Measurements from ENCODE around the gene MRPL23. TPM values are rescaled to one million over a fixed set of nuclear protein-coding genes. Genes with fewer than 3 reads are reported as not detected.

The MRPL23 gene
- total and polyA plus RNA-seq, 4 donors, result 15.8 to 77.3 (median 60.4) TPM

DNA sequence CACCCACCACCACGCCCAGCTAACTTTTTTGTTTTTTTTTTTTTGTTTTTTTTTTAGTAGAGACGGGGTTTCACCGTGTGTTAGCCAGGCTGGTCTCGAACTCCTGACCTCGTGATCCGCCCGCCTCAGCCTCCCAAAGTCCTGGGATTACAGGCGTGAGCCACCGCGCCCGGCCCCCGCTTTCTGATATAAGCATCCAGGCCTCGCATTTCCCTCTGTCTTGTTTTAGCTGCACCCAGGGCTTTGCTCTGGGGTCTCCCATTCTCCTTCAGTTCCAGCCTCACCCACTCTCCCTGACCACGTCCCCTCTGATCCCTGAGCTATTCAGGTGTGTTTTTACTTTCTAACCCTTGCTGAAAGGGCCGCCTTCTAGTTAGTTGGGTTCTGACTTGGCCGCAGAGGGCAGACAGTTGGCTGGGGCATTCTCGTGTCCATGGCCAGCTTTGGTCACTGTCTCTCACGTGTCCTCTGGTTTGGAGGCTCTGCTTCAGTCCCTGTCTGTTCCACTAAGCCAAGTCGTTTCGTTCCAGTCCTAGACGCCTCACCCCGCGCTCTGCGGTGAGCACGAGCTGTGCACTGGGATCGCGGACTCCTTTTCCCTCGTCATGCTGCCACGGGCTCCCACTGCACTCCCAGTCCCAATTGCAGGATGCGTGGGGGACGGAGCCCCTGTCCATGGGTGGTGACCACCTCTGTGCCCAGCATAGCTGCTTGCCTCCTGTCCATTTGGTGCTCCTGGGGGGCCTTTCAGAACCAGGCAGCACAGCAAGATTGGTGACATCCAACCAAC lies 33.7 kb upstream of the MRPL23 start:
- H3K36me3 ChIP-seq (ENCODE audit: control insufficient read depth, insufficient read depth, low read length), result no peaks in the 10 kb centered on the region
- H3K9me3 ChIP-seq (ENCODE audit: control insufficient read depth, insufficient read depth, low read length), result no peaks in the 10 kb centered on the region
- no peaks in the 10 kb centered on the region for H3K27me3 ChIP-seq (ENCODE audit: control insufficient read depth, insufficient read depth, low read length)
- no peak for DNase-seq (ENCODE audit: low read depth in 4 of 6, low spot score in 6 of 6)
- no peak overlapping the region for H3K4me3 ChIP-seq (ENCODE audit: low read depth, low read length)
- no peaks in the 10 kb centered on the region for H3K4me1 ChIP-seq (ENCODE audit: control insufficient read depth, insufficient read depth, low read length)
- 90% methylated on average over 30 of the region's 31 CpGs for WGBS (ENCODE audit: insufficient coverage)
- H3K27ac ChIP-seq (ENCODE audit: low read depth, low read length), result no peak overlapping the region

DNA sequence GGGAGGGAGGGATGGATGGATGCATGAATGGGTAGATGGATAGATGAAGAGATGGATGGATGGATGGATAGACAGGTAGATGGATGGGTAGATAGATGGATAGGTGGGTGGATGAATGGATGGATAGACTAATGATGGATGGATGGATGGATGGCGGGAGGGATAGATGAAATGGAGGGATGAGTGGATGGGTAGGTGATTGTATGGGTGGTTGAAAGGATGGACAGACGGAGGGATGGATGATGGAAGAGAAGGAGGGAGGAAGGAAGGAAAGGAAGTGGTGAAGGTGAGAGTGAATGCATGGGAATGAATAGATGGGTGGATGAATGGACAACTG lies 31.4 kb upstream of the MRPL23 start:
- H3K9me3 ChIP-seq (ENCODE audit: control insufficient read depth, insufficient read depth, low read length), result no peaks in the 10 kb centered on the region
- H3K27me3 ChIP-seq (ENCODE audit: control insufficient read depth, insufficient read depth, low read length), result no peaks in the 10 kb centered on the region
- no peak overlapping the region for H3K4me3 ChIP-seq (ENCODE audit: low read depth, low read length)
- H3K4me1 ChIP-seq (ENCODE audit: control insufficient read depth, insufficient read depth, low read length), result peaks cover under 1% of the 10 kb centered on the region
- H3K36me3 ChIP-seq (ENCODE audit: control insufficient read depth, insufficient read depth, low read length), result no peaks in the 10 kb centered on the region
- no peak for DNase-seq (ENCODE audit: low read depth in 4 of 6, low spot score in 6 of 6)
- 82% methylated on average over 2 of the region's 2 CpGs for WGBS (ENCODE audit: insufficient coverage)
- H3K27ac ChIP-seq (ENCODE audit: low read depth, low read length), result no peak overlapping the region

DNA sequence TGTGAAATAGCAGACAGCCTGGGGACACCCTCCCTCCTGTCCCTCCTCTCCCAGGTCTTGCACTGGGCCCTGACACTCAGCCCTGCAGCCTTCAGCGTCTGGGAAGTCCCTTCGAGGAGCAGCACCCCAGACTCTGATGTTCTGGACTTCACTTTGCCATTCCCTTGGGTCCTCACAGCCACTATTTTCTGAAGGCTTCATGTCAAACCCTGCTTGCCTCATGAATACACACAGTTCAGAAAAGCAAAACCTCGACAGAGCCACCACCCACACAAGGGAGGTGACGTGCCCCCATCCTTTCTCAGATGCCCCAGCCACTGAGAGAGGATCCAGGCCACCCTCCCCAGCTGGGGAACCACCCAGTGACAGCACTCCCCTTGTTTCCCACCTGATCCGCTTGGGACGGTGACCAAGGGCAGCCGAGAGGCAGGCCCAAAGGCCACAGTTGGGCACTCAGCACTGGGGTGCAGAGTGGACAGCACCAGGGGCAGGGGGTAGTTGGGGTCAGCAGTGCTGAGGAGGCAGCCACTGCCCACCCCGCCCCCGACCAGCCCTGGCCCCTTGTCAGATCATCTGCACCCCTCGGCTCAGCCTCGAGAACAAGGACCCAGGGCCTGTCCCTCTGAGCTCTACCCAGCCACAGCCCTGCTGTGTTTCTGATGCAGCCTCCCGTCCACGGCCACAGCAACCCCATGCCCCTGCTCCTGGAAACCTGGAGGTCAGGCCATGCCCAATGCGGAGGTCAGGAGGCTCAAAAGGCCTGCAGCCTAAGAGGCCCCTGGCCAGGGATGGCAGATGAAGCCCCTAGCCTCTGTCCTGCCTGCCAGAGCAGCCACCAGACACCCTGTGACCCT lies 30.8 kb upstream of the MRPL23 start:
- no peak overlapping the region for H3K27ac ChIP-seq (ENCODE audit: low read depth, low read length)

DNA sequence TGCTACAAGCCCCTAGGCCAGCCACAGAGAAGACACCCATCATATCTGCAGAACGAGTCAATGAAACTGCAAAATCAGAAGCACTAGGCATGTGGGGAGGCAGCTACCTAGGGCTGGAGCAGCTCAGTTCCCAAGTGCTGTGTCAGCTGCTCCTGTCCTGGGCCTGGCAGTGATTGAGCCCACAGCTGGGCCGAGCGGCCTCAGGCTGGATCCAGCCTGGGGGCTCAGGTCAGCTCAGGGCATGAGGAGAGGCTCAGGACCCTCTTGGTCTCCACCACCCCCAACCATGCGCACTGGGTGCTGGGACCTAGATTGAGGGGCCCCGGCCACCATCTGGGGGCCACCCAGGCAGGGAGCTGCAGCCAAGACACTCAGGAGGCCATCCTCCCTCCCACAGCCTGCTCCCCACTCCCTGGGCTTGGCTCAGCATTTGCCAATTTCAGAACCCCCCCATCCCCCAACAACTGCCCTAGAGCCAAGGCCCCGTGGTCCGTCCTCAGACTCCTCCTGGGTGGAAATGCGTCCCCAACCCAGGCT lies 30.1 kb upstream of the MRPL23 start:
- WGBS (ENCODE audit: insufficient coverage), result 77% methylated on average over 8 of the region's 8 CpGs
- H3K36me3 ChIP-seq (ENCODE audit: control insufficient read depth, insufficient read depth, low read length), result no peaks in the 10 kb centered on the region
- H3K27me3 ChIP-seq (ENCODE audit: control insufficient read depth, insufficient read depth, low read length), result no peaks in the 10 kb centered on the region
- H3K4me3 ChIP-seq (ENCODE audit: low read depth, low read length), result no peak overlapping the region
- H3K4me1 ChIP-seq (ENCODE audit: control insufficient read depth, insufficient read depth, low read length), result peaks cover 12% of the 10 kb centered on the region
- no peak overlapping the region for H3K27ac ChIP-seq (ENCODE audit: low read depth, low read length)
- DNase-seq (ENCODE audit: low read depth in 4 of 6, low spot score in 6 of 6), result no peak
- H3K9me3 ChIP-seq (ENCODE audit: control insufficient read depth, insufficient read depth, low read length), result no peaks in the 10 kb centered on the region

More for the DNA sequence above, 30.8 kb upstream of the MRPL23 start:
- Histone ChIP-seq H3K9me3 (ENCODE audit: control insufficient read depth, insufficient read depth, low read length) (no peaks in the 10 kb centered on the region), H3K36me3 (ENCODE audit: control insufficient read depth, insufficient read depth, low read length) (no peaks in the 10 kb centered on the region), H3K4me1 (ENCODE audit: control insufficient read depth, insufficient read depth, low read length) (peaks cover 7% of the 10 kb centered on the region), H3K27me3 (ENCODE audit: control insufficient read depth, insufficient read depth, low read length) (no peaks in the 10 kb centered on the region), H3K4me3 (ENCODE audit: low read depth, low read length) (no peak overlapping the region)
- 87% methylated on average over 12 of the region's 14 CpGs for WGBS (ENCODE audit: insufficient coverage)
- no peak for DNase-seq (ENCODE audit: low read depth in 4 of 6, low spot score in 6 of 6)

DNA sequence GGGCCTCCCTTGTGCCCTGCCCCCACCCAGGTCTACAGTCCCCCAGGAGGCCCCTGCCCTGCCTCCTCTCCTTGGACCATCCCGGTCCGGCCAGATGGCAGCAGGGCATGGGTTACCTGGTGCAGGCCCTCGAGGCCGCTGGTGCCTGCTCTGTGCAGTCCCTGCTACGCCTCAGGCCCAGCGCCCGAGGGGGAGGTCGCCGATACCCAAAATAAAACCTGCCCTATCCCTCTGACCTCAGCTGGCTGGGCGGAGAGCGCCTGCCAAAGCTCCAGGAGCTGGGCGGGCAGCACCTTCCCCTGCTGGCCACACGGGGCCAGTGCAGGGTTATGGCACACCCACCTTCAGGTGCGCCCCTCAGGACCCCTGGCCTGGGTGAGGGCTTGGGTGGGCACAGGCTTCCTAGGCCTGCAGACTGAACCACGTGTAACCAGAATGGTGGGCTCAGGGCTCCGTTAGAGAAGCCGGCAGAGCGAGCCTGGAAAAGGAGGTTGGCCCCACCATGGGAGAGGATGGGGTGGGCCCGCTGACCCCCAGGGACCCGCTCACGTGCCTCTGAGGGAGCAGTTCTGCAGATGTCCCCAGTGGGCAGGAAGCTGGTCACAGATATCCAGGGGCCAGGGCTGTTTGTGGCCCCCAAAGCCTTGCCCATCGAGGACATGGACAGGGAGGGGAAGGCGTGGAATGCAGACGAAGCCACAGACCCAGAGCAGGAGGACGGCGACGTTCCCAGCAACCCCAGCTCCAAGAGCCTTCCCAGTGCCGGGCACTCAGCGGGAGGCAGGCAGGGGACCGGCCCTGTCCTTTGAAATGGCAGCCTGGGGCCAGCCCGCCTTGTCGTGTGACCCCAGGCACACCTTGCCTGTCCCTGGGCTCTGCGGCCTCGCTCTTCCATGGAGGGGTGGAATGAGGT lies 29.4 kb upstream of the MRPL23 start:
- 76% methylated on average over 29 of the region's 34 CpGs for WGBS (ENCODE audit: insufficient coverage)
- Histone ChIP-seq H3K27ac (ENCODE audit: low read depth, low read length) (no peak overlapping the region), H3K4me1 (ENCODE audit: control insufficient read depth, insufficient read depth, low read length) (peaks cover 14% of the 10 kb centered on the region), H3K9me3 (ENCODE audit: control insufficient read depth, insufficient read depth, low read length) (no peaks in the 10 kb centered on the region), H3K27me3 (ENCODE audit: control insufficient read depth, insufficient read depth, low read length) (no peaks in the 10 kb centered on the region), H3K4me3 (ENCODE audit: low read depth, low read length) (no peak overlapping the region), H3K36me3 (ENCODE audit: control insufficient read depth, insufficient read depth, low read length) (no peaks in the 10 kb centered on the region)
- DNase-seq (ENCODE audit: low read depth in 4 of 6, low spot score in 6 of 6), result no peak

DNA sequence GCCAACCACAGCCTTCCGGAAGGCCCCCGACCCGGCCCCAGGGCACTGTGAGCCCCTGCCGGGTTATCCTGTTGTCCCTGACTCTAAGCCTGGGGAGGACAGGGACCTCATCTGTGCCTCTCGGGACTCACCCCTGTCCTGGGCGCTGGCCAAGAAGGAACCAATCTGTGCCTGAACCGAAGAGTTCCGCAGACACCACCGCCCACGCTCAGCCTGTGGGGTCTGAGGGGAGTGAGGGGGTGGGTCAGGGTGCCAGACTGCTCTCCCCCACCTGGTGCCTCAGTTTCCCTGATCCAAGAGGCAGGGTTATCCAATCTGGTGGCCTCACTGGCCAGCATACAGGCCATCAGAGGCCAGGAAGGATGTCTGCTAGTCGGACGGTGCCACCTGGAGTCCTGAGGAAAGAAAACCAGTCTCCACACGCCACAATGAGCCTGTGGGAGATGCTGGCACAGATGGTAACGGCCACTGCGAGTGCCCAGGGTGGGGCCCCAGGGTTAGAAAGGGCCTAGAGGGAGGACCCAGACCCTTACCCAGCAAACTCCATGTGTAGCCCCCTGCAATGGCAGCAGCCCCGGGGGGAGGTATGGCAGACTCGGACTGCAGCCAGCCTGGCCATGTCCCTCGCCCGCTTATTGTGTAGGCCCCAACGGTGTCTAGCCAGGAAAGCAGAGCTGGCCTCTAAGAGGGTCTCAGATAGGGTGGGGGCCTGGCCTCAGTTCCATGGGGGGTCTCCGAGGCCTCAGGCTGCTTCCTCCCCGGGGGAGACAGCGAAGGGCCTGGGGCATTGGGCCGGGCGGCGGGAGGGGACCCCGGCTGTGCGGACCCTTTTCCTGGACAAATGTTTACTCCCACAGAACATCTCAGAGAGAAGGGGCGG lies 28.5 kb upstream of the MRPL23 start:
- Histone ChIP-seq H3K9me3 (ENCODE audit: control insufficient read depth, insufficient read depth, low read length) (no peaks in the 10 kb centered on the region), H3K4me1 (ENCODE audit: control insufficient read depth, insufficient read depth, low read length) (peaks cover 14% of the 10 kb centered on the region), H3K27ac (ENCODE audit: low read depth, low read length) (no peak overlapping the region), H3K4me3 (ENCODE audit: low read depth, low read length) (no peak overlapping the region), H3K27me3 (ENCODE audit: control insufficient read depth, insufficient read depth, low read length) (no peaks in the 10 kb centered on the region), H3K36me3 (ENCODE audit: control insufficient read depth, insufficient read depth, low read length) (no peaks in the 10 kb centered on the region)
- WGBS (ENCODE audit: insufficient coverage), result 80% methylated on average over 20 of the region's 29 CpGs
- DNase-seq (ENCODE audit: low read depth in 4 of 6, low spot score in 6 of 6), result no peak

DNA sequence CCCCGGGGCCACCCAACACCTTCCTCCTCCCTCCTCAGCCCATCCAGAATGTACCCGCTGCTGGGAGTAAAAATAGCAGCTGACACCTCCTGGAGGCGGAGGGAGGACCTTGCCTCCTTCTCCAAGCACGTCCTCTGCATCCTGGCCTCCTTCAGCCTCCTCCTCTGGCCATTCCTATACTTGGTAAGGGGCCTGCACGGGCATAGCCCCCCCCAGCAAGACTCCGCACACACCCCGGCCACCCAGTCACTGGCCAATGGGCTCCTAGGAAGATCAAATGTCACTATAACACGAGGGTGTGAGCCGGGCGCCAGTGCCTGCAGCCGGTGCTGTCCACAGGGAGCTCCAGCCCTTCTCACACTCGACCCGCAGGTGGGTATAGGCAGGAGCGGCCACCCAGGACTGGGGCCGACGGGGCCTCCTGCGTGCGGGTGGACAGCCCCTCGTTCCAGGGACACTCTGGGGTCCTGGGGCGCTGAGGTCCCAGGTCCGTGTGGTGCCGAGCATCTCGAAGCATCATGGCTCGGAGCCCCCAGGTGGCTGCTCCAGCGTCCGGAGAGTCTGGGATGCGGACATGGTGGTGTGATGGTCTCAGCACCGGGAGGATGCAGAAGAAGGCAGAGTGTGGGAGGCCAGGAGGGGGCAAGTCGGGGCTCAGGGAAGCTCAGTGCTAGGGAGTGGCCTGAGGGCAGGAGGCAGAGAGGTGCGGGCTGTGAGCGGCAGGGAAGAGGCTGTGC lies 27.6 kb upstream of the MRPL23 start, which contains the start of gene TNNT3:
TSS of gene TNNT3 (plus strand) at position 313 of the 737 bp plus-strand sequence. CDS start 3,172 bp downstream, outside the sequence.
- WGBS (ENCODE audit: insufficient coverage), result 78% methylated on average over 30 of the region's 31 CpGs
- H3K36me3 ChIP-seq (ENCODE audit: control insufficient read depth, insufficient read depth, low read length), result no peaks in the 10 kb centered on the region
- H3K4me1 ChIP-seq (ENCODE audit: control insufficient read depth, insufficient read depth, low read length), result peaks cover 14% of the 10 kb centered on the region
- no peak for DNase-seq (ENCODE audit: low read depth in 4 of 6, low spot score in 6 of 6)
- H3K27ac ChIP-seq (ENCODE audit: low read depth, low read length), result no peak within 1 kb of the TSS
- H3K27me3 ChIP-seq (ENCODE audit: control insufficient read depth, insufficient read depth, low read length), result no peaks in the 10 kb centered on the region
- no peak within 1 kb of the TSS for H3K4me3 ChIP-seq (ENCODE audit: low read depth, low read length)
- no peaks in the 10 kb centered on the region for H3K9me3 ChIP-seq (ENCODE audit: control insufficient read depth, insufficient read depth, low read length)

DNA sequence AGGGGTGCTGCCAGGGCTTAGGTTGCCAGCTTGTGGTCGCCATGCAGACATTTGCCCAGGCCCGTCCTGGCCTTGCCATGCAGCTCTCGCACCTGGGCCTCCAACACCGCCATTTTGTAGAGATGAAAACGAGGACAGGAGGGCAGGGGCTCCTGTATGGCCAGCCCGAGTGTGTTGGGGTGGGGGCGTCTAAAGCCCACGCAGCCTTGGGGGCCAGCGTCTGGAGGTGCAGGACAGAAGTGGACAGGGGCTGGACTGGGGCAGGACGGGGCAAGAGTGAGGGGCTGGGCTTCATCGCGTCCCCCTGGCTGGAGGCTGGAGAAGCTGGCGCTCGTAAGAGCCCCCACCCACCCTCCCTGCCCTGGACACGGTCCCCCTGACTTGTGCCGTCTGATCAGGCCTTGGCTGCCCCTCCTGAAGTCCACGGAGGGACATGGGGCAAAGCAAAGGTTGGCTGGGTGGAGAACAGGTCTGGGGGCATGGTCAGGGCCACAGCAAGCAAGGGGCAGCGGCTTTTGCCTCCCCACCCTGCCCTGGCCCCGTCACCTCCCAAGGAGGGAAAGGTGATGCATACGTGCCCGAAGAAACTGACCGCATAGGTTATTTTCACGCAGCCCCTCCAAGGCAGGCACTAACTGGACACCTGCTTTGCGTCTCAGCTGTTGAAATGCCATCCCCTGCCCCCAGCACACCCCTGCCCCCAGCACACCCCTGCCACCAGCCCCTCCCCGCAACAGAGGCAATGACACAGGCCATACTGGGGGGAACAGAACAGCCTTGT lies 26.8 kb upstream of the MRPL23 start:
- 95% methylated on average over 17 of the region's 25 CpGs for WGBS (ENCODE audit: insufficient coverage)
- Histone ChIP-seq H3K36me3 (ENCODE audit: control insufficient read depth, insufficient read depth, low read length) (no peaks in the 10 kb centered on the region), H3K4me3 (ENCODE audit: low read depth, low read length) (no peak overlapping the region), H3K27me3 (ENCODE audit: control insufficient read depth, insufficient read depth, low read length) (no peaks in the 10 kb centered on the region), H3K4me1 (ENCODE audit: control insufficient read depth, insufficient read depth, low read length) (peaks cover 14% of the 10 kb centered on the region), H3K27ac (ENCODE audit: low read depth, low read length) (peak overlapping the region; percentile 77), H3K9me3 (ENCODE audit: control insufficient read depth, insufficient read depth, low read length) (no peaks in the 10 kb centered on the region)
- DNase-seq (ENCODE audit: low read depth in 4 of 6, low spot score in 6 of 6), result no peak
